Left renal cortex interstitium (tissue), 4 donors: ENCODE data around the gene CCL15. TPM values are rescaled to one million over a fixed set of nuclear protein-coding genes. Genes with fewer than 3 reads are reported as not detected.
"Not testable (repeated sequence)": the region's sequence is repeated elsewhere in the genome, so short reads cannot be mapped to it uniquely, and the experiment has no call there.

ENCODE experiments used
- DNase-seq, 4 donors: peaks; one replicate each; pipeline ENCODE4 v3.0.0-alpha.2; 2013; ENCODE audit warnings: low read depth in 4 of 4, low spot score in 2 of 4, missing footprints in 1 of 4
- polyA plus RNA-seq, 4 donors: library from polyadenylated mRNA; unstranded; fragments of 120-200 nt; gene quantifications; one replicate each; pipeline ENCODE4 v1.2.1, GENCODE V29; 2013; ENCODE audit not compliant: insufficient read length in 4 of 4

Gene CCL15, protein sequence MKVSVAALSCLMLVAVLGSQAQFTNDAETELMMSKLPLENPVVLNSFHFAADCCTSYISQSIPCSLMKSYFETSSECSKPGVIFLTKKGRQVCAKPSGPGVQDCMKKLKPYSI
- 1 to 10 TPM; 5.9 to 8.2 (median 6.6) TPM for polyA plus RNA-seq

DNA sequence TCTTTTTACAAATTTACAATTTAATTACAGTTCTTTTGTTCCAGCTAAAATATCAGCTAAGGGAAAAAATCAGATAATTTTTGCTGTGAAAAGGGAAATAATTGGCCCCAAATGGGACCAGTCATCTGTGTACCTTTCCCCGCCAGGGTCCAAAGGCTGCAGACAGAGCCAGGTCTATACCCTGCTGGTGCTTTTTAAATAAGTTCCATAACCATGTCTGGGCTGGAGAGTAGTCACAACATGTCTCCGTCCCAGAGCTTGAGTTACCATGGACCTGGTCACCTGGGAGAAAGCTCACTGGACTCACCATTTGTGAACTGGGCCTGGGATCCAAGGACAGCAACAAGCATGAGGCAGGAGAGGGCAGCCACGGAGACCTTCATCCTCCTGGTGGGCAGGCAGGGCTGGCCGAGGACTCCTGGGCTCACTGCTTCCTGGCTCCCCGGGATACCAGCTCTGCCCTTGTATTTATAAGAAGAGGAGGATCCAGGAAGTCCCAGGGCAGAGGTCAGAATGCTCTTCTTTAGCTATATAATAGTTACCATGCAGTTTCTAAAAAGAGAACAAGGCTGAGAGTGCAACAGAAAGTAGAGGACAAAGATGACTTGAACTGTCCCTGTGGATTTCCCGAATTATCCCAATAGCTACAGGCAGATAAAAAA is at the start of gene CCL15:
TSS of gene CCL15 (minus strand) at position 444 of the 662 bp plus-strand sequence. CDS start at position 383, 61 bp downstream.
- no peak for DNase-seq

- DNase-seq, result no peak
Measured at GRCh38 chr17:36049643-36050042, 48.3 kb upstream of the CCL15 start.

GRCh38 chr17:36048066-36048465 is 46.7 kb upstream of the CCL15 start:
- DNase-seq, result no peak

GRCh38 chr17:36036235-36036634 is 34.9 kb upstream of the CCL15 start:
- no peak for DNase-seq

DNA sequence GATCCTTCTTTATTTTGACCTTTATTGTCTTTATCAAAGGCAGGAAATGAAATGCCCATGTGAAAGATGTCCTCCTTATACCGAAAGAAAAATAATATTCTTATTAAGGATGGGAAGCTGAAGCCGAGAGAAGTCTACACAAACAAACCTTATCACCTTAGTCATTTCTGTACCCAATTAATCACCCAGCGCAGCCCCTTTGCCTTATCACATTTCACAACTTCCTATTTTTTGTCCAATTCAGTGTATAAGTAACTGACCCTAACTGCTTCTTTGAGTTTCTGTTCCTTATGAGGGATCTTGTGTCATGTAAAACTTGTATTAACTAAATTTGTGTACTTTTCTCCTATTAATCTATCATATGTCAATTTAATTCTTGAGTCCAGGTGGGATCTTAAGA is 32.8 kb upstream of the CCL15 start:
- DNase-seq, result no peak

DNA sequence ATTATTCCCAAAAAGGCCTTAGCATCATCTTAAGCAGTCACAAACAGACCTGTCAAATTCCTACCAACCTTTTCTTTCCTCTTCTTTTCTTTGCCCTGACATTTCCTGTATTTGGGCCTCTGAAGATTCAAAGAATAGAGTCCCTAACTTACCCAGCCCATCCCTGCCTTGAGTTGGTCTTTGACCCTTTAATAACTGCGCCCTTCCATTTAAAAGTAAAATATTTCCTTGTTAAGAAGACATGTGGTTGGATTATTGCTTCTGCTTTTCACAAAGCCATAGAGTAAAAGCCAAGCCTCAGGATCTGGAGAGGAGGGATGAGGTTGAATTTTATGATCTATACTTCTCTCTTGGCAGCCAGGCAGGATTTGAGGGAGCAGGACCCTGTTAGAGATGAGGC is 29.6 kb upstream of the CCL15 start:
- no peak for DNase-seq

- no peak for DNase-seq
Measured at GRCh38 chr17:36027761-36028160, 26.4 kb upstream of the CCL15 start.

- no peak for DNase-seq
Measured at GRCh38 chr17:36024106-36024869, 22.9 kb upstream of the CCL15 start.

DNA sequence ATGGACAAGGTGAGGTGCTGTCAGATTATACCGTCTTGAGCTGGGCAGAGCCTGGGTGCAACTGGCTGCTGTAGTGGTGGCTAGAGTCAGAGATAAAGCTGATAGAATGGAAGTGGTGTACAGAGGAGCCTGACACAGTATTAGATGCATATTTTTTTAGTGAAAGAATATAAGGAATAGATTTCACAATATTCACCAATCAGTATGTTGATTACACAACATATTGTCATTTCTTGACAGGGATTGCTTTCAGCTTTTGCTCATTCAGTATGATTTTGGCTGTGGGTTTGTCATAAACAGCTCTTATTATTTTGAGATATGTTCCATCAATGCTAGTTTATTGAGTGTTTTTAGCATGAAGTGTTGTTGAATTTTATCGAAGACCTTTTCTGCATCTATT is 18.1 kb upstream of the CCL15 start:
- no peak for DNase-seq

DNA sequence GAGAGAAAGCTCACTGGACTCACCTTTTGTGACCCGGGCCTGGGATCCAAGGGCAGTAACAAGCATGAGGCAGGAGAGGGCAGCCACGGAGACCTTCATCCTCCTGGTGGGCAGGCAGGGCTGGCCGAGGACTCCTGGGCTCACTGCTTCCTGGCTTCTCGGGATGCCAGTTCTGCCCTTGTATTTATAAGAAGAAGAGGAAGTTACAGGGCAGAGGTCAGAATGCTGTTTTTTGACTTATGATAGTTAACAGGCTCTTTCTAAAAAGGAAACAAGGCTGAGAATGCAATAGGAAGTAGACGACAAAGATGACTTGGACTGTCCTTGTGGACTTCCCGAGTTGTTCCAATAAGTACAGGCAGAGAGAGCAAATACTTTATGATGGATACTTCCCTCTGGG is 16.4 kb upstream of the CCL15 start, which contains the start of gene CCL23:
TSS of gene CCL23 (minus strand) at position 174 of the 400 bp plus-strand sequence. CDS start at position 99, 75 bp downstream.
- no peak for DNase-seq

- DNase-seq, result no peak
Measured at GRCh38 chr17:36016555-36016954, 15.2 kb upstream of the CCL15 start.

DNA sequence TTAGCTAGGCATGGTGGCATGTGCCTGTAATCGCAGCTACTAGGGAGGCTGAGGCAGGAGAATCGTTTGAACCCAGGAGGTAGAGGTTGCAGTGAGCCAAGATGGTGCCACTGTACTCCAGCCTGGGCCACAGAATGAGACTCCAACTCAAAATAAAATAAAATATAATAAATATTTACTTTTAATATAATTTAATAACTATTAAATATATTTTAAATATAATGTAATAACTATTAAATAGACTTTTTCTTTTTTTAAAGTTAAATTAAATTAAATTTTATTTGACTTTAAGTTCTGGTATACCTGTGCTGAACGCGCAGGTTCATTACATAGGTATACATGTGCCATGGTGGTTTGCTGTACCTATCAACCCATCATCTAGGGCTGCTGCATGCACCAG is 14.5 kb upstream of the CCL15 start:
- DNase-seq, result not testable (repeated sequence)

GRCh38 chr17:36014946-36015345 is 13.6 kb upstream of the CCL15 start:
- no peak for DNase-seq

DNA sequence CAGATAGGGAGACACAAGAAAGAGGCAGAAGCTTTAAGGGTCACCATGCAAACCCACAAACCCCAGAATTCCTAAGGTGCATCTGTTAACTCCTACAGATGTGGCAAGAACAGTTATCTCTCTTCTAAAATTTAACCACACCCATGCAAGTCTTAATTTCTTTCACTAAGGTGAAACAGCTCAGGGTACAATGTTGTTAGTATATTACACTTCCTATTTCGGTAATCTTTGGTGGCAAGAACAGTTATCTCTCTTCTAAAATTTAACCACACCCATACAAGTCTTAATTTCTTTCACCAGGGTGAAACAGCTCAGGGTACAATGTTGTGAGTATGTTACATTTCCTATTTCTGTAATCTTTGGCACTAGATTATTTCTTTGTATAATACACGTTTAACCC is 9.8 kb upstream of the CCL15 start:
- DNase-seq, result no peak

- no peak for DNase-seq
Measured at GRCh38 chr17:36008998-36009665, 7.8 kb upstream of the CCL15 start.

GRCh38 chr17:36004594-36005108 is 3.3 kb upstream of the CCL15 start:
- DNase-seq, result peak in 2 of 4 donors; percentile 21 to 27

DNA sequence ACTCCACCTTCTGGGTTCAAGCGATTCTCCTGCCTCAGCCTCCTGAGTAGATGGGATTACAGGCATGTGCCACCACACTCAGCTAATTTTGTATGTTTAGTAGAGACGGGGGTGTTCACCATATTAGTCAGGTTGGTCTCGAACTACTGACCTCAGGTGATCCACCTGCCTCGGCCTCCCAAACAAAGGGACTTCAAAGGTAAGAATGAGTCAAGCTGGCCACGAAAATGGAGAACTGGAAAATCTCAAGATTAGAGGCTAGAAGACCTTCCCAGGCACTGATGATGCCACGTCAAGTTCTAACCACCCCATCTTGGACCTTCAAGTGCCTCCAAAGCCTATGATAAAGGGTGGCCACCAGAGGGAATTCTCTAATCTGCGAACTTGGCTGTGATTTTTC is 1.3 kb upstream of the CCL15 start:
- no peak for DNase-seq

DNA sequence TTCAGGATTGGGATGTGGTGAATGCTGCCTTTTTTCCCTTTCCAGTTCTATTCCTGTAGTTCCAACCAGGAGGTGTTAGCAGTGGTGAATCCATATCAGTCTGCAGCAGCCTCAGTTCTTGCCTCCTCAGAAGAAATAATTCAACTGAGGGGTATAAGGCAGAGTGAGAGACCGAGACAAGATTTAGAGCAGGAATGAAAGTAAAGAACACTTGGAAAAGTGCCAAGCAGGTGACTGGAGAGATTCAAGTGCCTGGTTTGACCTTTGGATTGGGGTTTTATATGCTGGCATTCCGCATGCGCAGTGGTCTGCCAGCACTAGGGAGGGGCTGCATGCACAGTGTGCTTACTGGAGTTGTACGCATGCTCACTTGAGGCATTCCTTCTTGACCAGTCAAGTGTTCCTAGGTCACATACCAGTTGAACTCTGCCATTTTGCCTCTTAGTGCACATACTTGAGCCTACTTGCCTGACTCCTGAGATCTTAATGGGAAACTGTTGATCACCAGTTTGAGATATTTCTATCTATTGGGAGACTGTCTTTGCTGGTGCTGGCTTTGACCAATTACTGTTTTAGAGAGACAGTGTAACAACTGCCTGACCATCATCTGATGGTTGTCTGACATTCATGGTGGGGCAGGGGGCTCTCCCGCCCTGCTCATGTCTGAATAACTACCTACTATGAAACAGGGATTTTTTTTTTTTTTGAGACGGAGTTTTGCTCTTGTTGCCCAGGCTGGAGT is 680 bp upstream of the CCL15 start:
- peak in 2 of 4 donors; percentile 44 to 50 for DNase-seq

- no peak for DNase-seq
Measured at GRCh38 chr17:36000732-36001109, 632 bp downstream of the CCL15 start.

DNA sequence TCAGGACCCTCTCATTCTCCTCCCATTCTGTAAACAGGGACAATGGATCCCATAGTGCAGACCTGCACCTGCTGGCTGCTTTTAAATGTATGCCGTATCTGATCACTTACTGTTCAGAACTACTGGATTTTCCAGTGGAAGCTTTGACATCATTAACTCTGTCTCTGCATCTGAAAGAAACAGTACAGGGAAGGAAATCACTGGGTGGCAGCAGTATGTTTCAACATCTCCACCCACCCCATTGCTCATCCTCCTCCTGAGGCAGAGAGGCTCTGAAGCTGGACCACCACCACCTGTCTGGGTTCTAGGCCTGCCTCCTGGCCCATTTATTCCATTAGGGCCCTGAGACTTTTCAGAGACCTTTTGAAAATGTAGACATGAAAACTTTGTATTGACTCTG is 2.6 kb downstream of the CCL15 start:
- DNase-seq, result no peak
